HFF-Myc (cell line): ENCODE data around the gene KRTCAP2.
"Not testable (repeated sequence)": the region's sequence is repeated elsewhere in the genome, so short reads cannot be mapped to it uniquely, and the experiment has no call there.

Experiments used
- DNase-seq: peaks from one replicate; pipeline ENCODE4 v3.0.0-alpha.2; 2011; ENCODE audit warnings: low read depth; ENCODE audit errors: extremely low read depth
- H3K4me3 ChIP-seq: replicated peaks from 2 replicates; pipeline ENCODE4 v1.5.1; 2011; ENCODE audit warnings: low read depth, mild to moderate bottlenecking, control low read depth, low read length
- CTCF ChIP-seq: IDR thresholded peaks from 2 replicates; pipeline ENCODE4 v1.5.1; 2012; ENCODE audit warnings: mild to moderate bottlenecking, low read depth, low read length, control low read depth; ENCODE audit errors: missing control alignments

The KRTCAP2 gene

GRCh38 chr1:155160128-155160527 is 13.0 kb downstream of the KRTCAP2 start:
- DNase-seq = no peak
- TF ChIP-seq CTCF = no peak
- H3K4me3 ChIP-seq = no peak overlapping the region

GRCh38 chr1:155158991-155159390 is 14.1 kb downstream of the KRTCAP2 start:
- TF ChIP-seq CTCF = no peak
- no peak overlapping the region for H3K4me3 ChIP-seq
- DNase-seq = no peak

GRCh38 chr1:155155996-155156643 is 17.0 kb downstream of the KRTCAP2 start:
- DNase-seq = not testable (repeated sequence)

GRCh38 chr1:155145491-155145890 is 27.6 kb downstream of the KRTCAP2 start:
- DNase-seq = no peak
- TF ChIP-seq CTCF = peak; percentile 3

More at GRCh38 chr1:155155996-155156643, 17.0 kb downstream of the KRTCAP2 start:
- H3K4me3 ChIP-seq = not testable (repeated sequence)

GRCh38 chr1:155141749-155142148 is 31.4 kb downstream of the KRTCAP2 start:
- no peak for DNase-seq
- no peak for TF ChIP-seq CTCF
- H3K4me3 ChIP-seq = no peak overlapping the region

More at GRCh38 chr1:155145491-155145890, 27.6 kb downstream of the KRTCAP2 start:
- H3K4me3 ChIP-seq = no peak overlapping the region

- TF ChIP-seq CTCF = no peak
- DNase-seq = no peak
- H3K4me3 ChIP-seq = peak overlapping the region; percentile 78
Observed at GRCh38 chr1:155140630-155140953, 32.5 kb downstream of the KRTCAP2 start.

GRCh38 chr1:155139895-155140629 is 33.0 kb downstream of the KRTCAP2 start, which contains the start of gene DPM3:
TSS of gene DPM3 (minus strand) at chr1:155140531. CDS start at chr1:155140240, 291 bp downstream.
- DNase-seq = no peak
- peak within 1 kb of the TSS; percentile 78 for H3K4me3 ChIP-seq
- no peak for TF ChIP-seq CTCF
